ENCODE results near the gene SLC14A1. TPM values are rescaled to one million over a fixed set of nuclear protein-coding genes. Genes with fewer than 3 reads are reported as not detected.
A peak's percentile ranks its signal among the peaks of the same experiment; 100 is the strongest.

SLC14A1 gene
- total and polyA plus RNA-seq, 10 of the 15 experiments (the other 5 are each of a cell fraction or from before 2014, with no cell fraction given): 0.06 to 0.67 (median 0.10) TPM; not detected in 2

GRCh38 chr18:45686891-45687611 is 36.9 kb upstream of the SLC14A1 start (continued):
- TF ChIP-seq ZBTB40 (IDR thresholded peaks at IDR 0.05; ENCODE audit: borderline replicate concordance) (no peak), MAX (IDR thresholded peaks at IDR 0.05; ENCODE audit: low read depth, low read length) (peak; percentile 24; the same call in 1 of the 2 replicates), PML (IDR thresholded peaks at IDR 0.05; ENCODE audit: low read length) (no peak), ZBED1 (IDR thresholded peaks at IDR 0.05; ENCODE audit: borderline replicate concordance) (no peak), IRF4 (IDR thresholded peaks at IDR 0.05; ENCODE audit: low read depth, low read length) (no peak), MEF2A (IDR thresholded peaks at IDR 0.05; ENCODE audit: insufficient read depth, low read depth, low read length) (no peak), PAX5 (IDR thresholded peaks at IDR 0.05; ENCODE audit: borderline replicate concordance, low read depth, low read length) (0 out of 2 replicates have a peak, but pooled peaks have one; percentile 12)
